ENCODE measurements around the gene ZNF470. TPM values are rescaled to one million over a fixed set of nuclear protein-coding genes. Genes with fewer than 3 reads are reported as not detected.

Gene ZNF470
- 1.7 TPM for polyA plus RNA-seq (2013, experiment 1 of 2)
- 1.9 TPM for polyA plus RNA-seq (2013, experiment 2 of 2)

GRCh38 chr19:56567274-56568120, at the start of gene ZNF470:
Gene ZNF470 (plus strand): TSS chr19:56567468. CDS start chr19:56570312, 2,844 bp downstream.
- Histone ChIP-seq H3K14ac (ENCODE audit: low read length in 2 of 2) (peak within 1 kb of the TSS in 1 of 2 experiments; percentile 84), H2BK5ac (ENCODE audit: low read depth, low read length, poor library complexity, severe bottlenecking) (no peak within 1 kb of the TSS), H2AK5ac (ENCODE audit: low read length, severe bottlenecking) (no peak within 1 kb of the TSS), H2BK15ac (ENCODE audit: low read depth, poor library complexity, severe bottlenecking) (no peak within 1 kb of the TSS), H3K27me3 (ENCODE audit: control insufficient read depth in 1 of 2, insufficient read depth in 1 of 2, low read length in 2 of 2) (no peaks in the 10 kb centered on the region), H3K9me3 (ENCODE audit: control insufficient read depth, low read length) (peaks cover 85% of the 10 kb centered on the region), H3K9ac (ENCODE audit: low read length) (peak within 1 kb of the TSS; percentile 93), H4K91ac (ENCODE audit: low read length) (peak within 1 kb of the TSS; percentile 84), H4K8ac (ENCODE audit: low read length) (peak within 1 kb of the TSS; percentile 61), H3K23ac (ENCODE audit: low read length in 2 of 2) (no peak within 1 kb of the TSS), H3K36me3 (ENCODE audit: control insufficient read depth in 1 of 2, insufficient read depth in 2 of 2, low read depth in 1 of 2, low read length in 2 of 2) (peaks cover 15 to 37% of the 10 kb centered on the region in 2 experiments), H2BK120ac (ENCODE audit: low read depth, low read length) (peak within 1 kb of the TSS; percentile 15), H3K18ac (ENCODE audit: low read depth in 1 of 2, low read length in 2 of 2) (peak within 1 kb of the TSS; percentile 72 to 93), H2AFZ (ENCODE audit: low read depth, low read length) (peak within 1 kb of the TSS; percentile 72), H3K4me1 (ENCODE audit: control insufficient read depth, insufficient read depth, low read depth, low read length) (peaks cover 3% of the 10 kb centered on the region), H3K27ac (ENCODE audit: low read length, poor library complexity, severe bottlenecking) (peak within 1 kb of the TSS; percentile 52), H3K4me2 (ENCODE audit: low read length, poor library complexity, severe bottlenecking) (peak within 1 kb of the TSS; percentile 72), H3K79me1 (replicated peaks; ENCODE audit: low read length, poor library complexity, severe bottlenecking) (peaks cover 14% of the 10 kb centered on the region), H3K4ac (ENCODE audit: low read depth in 1 of 2, low read length in 2 of 2) (peak within 1 kb of the TSS; percentile 52 to 70), H3K4me3 (ENCODE audit: insufficient read depth in 1 of 2, low read depth in 1 of 2, low read length in 2 of 2) (peak within 1 kb of the TSS; percentile 71 to 97), H2BK12ac (ENCODE audit: low read length in 2 of 2) (peak within 1 kb of the TSS in 1 of 2 experiments; percentile 12)
- peak; percentile 93 for DNase-seq
- 8% methylated on average over 43 of the region's 66 CpGs for WGBS

GRCh38 chr19:56525214-56525860, 41.9 kb upstream of the ZNF470 start:
- Histone ChIP-seq H2BK15ac (ENCODE audit: low read depth, poor library complexity, severe bottlenecking) (no peak overlapping the region), H3K27ac (ENCODE audit: low read length, poor library complexity, severe bottlenecking) (no peak overlapping the region), H3K36me3 (ENCODE audit: control insufficient read depth in 1 of 2, insufficient read depth in 2 of 2, low read depth in 1 of 2, low read length in 2 of 2) (peaks cover 0 to 25% of the 10 kb centered on the region in 2 experiments), H3K23ac (ENCODE audit: low read length in 2 of 2) (no peak overlapping the region), H3K14ac (ENCODE audit: low read length in 2 of 2) (no peak overlapping the region), H2AFZ (ENCODE audit: low read depth, low read length) (no peak overlapping the region), H3K79me1 (replicated peaks; ENCODE audit: low read length, poor library complexity, severe bottlenecking) (no peaks in the 10 kb centered on the region), H3K9me3 (ENCODE audit: control insufficient read depth, low read length) (peaks cover 98% of the 10 kb centered on the region), H3K18ac (ENCODE audit: low read depth in 1 of 2, low read length in 2 of 2) (no peak overlapping the region), H3K27me3 (ENCODE audit: control insufficient read depth in 1 of 2, insufficient read depth in 1 of 2, low read length in 2 of 2) (no peaks in the 10 kb centered on the region), H4K8ac (ENCODE audit: low read length) (no peak overlapping the region), H3K4ac (ENCODE audit: low read depth in 1 of 2, low read length in 2 of 2) (no peak overlapping the region), H3K4me3 (ENCODE audit: insufficient read depth in 1 of 2, low read depth in 1 of 2, low read length in 2 of 2) (peak overlapping the region in 1 of 2 experiments; percentile 65), H2BK12ac (ENCODE audit: low read length in 2 of 2) (no peak overlapping the region), H2BK120ac (ENCODE audit: low read depth, low read length) (no peak overlapping the region), H2BK5ac (ENCODE audit: low read depth, low read length, poor library complexity, severe bottlenecking) (no peak overlapping the region), H3K4me2 (ENCODE audit: low read length, poor library complexity, severe bottlenecking) (no peak overlapping the region), H3K9ac (ENCODE audit: low read length) (no peak overlapping the region), H2AK5ac (ENCODE audit: low read length, severe bottlenecking) (no peak overlapping the region), H4K91ac (ENCODE audit: low read length) (no peak overlapping the region), H3K4me1 (ENCODE audit: control insufficient read depth, insufficient read depth, low read depth, low read length) (no peaks in the 10 kb centered on the region)
- 78% methylated on average over 1 of the region's 4 CpGs for WGBS
- no peak for DNase-seq

- Histone ChIP-seq H3K14ac (ENCODE audit: low read length in 2 of 2) (no peak overlapping the region), H3K4ac (ENCODE audit: low read depth in 1 of 2, low read length in 2 of 2) (no peak overlapping the region), H2AK5ac (ENCODE audit: low read length, severe bottlenecking) (no peak overlapping the region), H3K18ac (ENCODE audit: low read depth in 1 of 2, low read length in 2 of 2) (no peak overlapping the region), H3K4me1 (ENCODE audit: control insufficient read depth, insufficient read depth, low read depth, low read length) (peaks cover 5% of the 10 kb centered on the region), H2BK5ac (ENCODE audit: low read depth, low read length, poor library complexity, severe bottlenecking) (no peak overlapping the region), H3K27me3 (ENCODE audit: control insufficient read depth in 1 of 2, insufficient read depth in 1 of 2, low read length in 2 of 2) (no peaks in the 10 kb centered on the region), H3K4me2 (ENCODE audit: low read length, poor library complexity, severe bottlenecking) (peak overlapping the region; percentile 67), H3K79me1 (replicated peaks; ENCODE audit: low read length, poor library complexity, severe bottlenecking) (peaks cover 19% of the 10 kb centered on the region), H3K9ac (ENCODE audit: low read length) (no peak overlapping the region), H4K8ac (ENCODE audit: low read length) (no peak overlapping the region), H3K4me3 (ENCODE audit: insufficient read depth in 1 of 2, low read depth in 1 of 2, low read length in 2 of 2) (peak overlapping the region in 1 of 2 experiments; percentile 90), H2BK120ac (ENCODE audit: low read depth, low read length) (no peak overlapping the region), H3K9me3 (ENCODE audit: control insufficient read depth, low read length) (peaks cover 88% of the 10 kb centered on the region), H3K27ac (ENCODE audit: low read length, poor library complexity, severe bottlenecking) (no peak overlapping the region), H3K36me3 (ENCODE audit: control insufficient read depth in 1 of 2, insufficient read depth in 2 of 2, low read depth in 1 of 2, low read length in 2 of 2) (peaks cover 23 to 24% of the 10 kb centered on the region in 2 experiments), H2BK15ac (ENCODE audit: low read depth, poor library complexity, severe bottlenecking) (no peak overlapping the region), H2BK12ac (ENCODE audit: low read length in 2 of 2) (no peak overlapping the region), H2AFZ (ENCODE audit: low read depth, low read length) (peak overlapping the region; percentile 18), H3K23ac (ENCODE audit: low read length in 2 of 2) (no peak overlapping the region), H4K91ac (ENCODE audit: low read length) (no peak overlapping the region)
- WGBS, result 96% methylated on average over 3 of the region's 3 CpGs
- no peak for DNase-seq
These were observed 29.8 kb upstream of the ZNF470 start for GRCh38 chr19:56537442-56537841.
